Ovary (tissue), 3 donors: ENCODE results near the gene ASB15.

Experiments used
- POLR2A ChIP-seq: fragments of 450-650 bp; IDR thresholded peaks from one replicate; pipeline ENCODE4 v1.6.1; 2017; ENCODE audit warnings: antibody characterized with exemption, mild to moderate bottlenecking, moderate library complexity
- TF ChIP-seq, protein P1 (sequence below), 3 donors: fragments of 450-650 bp in 2 of 3; fragments of 200-600 bp in 1 of 3; IDR thresholded peaks; one replicate each; pipeline versions ENCODE4 v1.5.1 to v1.8.0; 2016 to 2022; ENCODE audit warnings: antibody characterized with exemption in 3 of 3, mild to moderate bottlenecking in 1 of 3
- donor health status: DM: no; HTN: no; CAD: no.

DNA sequence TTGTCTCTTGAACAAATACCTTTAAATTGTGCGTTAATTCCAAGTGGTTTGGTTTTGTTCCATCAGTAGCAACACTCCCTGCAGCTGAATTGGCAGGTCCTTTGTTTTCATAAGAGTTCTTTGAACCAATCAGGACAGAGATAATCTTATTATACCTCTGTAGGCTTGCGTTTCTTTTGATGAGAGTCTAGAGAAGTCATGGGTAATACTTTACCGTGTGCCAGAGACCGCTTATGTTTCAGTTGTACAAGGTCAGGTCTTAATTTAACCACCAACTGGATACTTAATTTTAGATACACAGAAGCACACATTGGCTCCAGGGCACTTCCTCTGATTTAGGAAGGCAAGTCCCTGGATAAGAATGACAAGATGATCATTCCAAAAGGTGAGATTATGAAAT lies at the start of gene ASB15:
- TF ChIP-seq, protein P1, sequence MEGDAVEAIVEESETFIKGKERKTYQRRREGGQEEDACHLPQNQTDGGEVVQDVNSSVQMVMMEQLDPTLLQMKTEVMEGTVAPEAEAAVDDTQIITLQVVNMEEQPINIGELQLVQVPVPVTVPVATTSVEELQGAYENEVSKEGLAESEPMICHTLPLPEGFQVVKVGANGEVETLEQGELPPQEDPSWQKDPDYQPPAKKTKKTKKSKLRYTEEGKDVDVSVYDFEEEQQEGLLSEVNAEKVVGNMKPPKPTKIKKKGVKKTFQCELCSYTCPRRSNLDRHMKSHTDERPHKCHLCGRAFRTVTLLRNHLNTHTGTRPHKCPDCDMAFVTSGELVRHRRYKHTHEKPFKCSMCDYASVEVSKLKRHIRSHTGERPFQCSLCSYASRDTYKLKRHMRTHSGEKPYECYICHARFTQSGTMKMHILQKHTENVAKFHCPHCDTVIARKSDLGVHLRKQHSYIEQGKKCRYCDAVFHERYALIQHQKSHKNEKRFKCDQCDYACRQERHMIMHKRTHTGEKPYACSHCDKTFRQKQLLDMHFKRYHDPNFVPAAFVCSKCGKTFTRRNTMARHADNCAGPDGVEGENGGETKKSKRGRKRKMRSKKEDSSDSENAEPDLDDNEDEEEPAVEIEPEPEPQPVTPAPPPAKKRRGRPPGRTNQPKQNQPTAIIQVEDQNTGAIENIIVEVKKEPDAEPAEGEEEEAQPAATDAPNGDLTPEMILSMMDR (IDR thresholded peaks at IDR 0.05): no peak
- TF ChIP-seq POLR2A: no peak
